Activated B cell treated with CpG ODN at 0.5 μM for 24 hours (primary cell): ENCODE data around the gene CCDC88C. TPM values are rescaled to one million over a fixed set of nuclear protein-coding genes. Genes with fewer than 3 reads are reported as not detected.

Experiments used
- ATAC-seq: fragments of 200-7000 bp; cut with Tn5 transposase; one replicate; pipeline ENCODE4 v1.10.0; 2021; ENCODE audit warnings: low read depth, mild to moderate bottlenecking, moderate library complexity
- CTCF ChIA-PET: fragments of 350-600 bp; sonication (Branson Sonifier 250); formaldehyde crosslinking; loops from one replicate; lab custom pipeline; 2021; ENCODE audit warnings: antibody characterized with exemption; lab: Charles Lee
- POLR2A ChIA-PET: fragments of 350-600 bp; sonication (Branson Sonifier 250); formaldehyde crosslinking; loops from one replicate; lab custom pipeline; 2021; ENCODE audit warnings: antibody characterized with exemption; lab: Charles Lee
- DNase-seq: peaks from one replicate; pipeline ENCODE4 v3.0.0; 2022
- H3K27ac Mint-ChIP-seq: one replicate; pipeline ENCODE4 v1.8.0; 2020; ENCODE audit warnings: mixed read lengths
- H3K27me3 Mint-ChIP-seq: one replicate; pipeline ENCODE4 v1.8.0; 2021; ENCODE audit warnings: mixed read lengths
- H3K36me3 Mint-ChIP-seq: one replicate; pipeline ENCODE4 v1.8.0; 2021; ENCODE audit warnings: low read depth, mixed read lengths
- H3K4me1 Mint-ChIP-seq: one replicate; pipeline ENCODE4 v1.8.0; 2021; ENCODE audit warnings: mixed read lengths
- H3K4me3 Mint-ChIP-seq: one replicate; pipeline ENCODE4 v1.8.0; 2020; ENCODE audit warnings: mild to moderate bottlenecking, mixed read lengths
- H3K9me3 Mint-ChIP-seq: one replicate; pipeline ENCODE4 v1.8.0; 2020; ENCODE audit warnings: mixed read lengths
- intact Hi-C: fragments of 100-400 bp; cut with micrococcal nuclease; formaldehyde crosslinking; loops from one replicate; pipeline ENCODE4 v1.15.1; 2024
- total RNA-seq: library from RNA; stranded (reverse); gene quantifications from 2 replicates; pipeline ENCODE4 v1.2.3, GENCODE V29; 2022
- TF ChIP-seq, protein P1 (sequence below): fragments of 200-600 bp; IDR thresholded peaks from one replicate; pipeline ENCODE4 v1.8.0; 2022; ENCODE audit warnings: antibody characterized with exemption, mild to moderate bottlenecking

Gene CCDC88C
- total RNA-seq, 1 donor from 2014 or later = 164 TPM

DNA sequence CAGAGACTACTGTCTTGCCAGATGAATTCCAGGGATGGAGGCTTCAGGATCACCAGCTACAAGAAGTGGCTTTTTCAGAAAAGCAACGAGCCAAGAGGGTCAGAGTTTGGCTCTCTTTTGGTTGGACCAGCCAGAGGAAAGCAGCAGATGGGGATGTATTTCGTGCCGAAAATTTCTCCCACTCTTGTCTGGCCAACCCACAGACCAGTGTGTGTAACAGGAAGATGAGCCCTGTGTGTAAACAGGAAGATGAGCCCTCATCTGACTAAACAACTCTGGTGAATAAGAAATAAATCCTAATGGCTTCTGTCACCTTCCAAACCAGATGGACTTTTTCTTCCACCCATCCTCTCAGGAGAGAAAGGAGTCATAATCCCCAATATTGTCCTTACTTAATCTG lies 186.2 kb downstream of the CCDC88C start:
- TF ChIP-seq, protein P1, sequence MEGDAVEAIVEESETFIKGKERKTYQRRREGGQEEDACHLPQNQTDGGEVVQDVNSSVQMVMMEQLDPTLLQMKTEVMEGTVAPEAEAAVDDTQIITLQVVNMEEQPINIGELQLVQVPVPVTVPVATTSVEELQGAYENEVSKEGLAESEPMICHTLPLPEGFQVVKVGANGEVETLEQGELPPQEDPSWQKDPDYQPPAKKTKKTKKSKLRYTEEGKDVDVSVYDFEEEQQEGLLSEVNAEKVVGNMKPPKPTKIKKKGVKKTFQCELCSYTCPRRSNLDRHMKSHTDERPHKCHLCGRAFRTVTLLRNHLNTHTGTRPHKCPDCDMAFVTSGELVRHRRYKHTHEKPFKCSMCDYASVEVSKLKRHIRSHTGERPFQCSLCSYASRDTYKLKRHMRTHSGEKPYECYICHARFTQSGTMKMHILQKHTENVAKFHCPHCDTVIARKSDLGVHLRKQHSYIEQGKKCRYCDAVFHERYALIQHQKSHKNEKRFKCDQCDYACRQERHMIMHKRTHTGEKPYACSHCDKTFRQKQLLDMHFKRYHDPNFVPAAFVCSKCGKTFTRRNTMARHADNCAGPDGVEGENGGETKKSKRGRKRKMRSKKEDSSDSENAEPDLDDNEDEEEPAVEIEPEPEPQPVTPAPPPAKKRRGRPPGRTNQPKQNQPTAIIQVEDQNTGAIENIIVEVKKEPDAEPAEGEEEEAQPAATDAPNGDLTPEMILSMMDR = no peak
- Mint-ChIP-seq H3K4me1 (peaks cover 61% of the 10 kb centered on the region), H3K27me3 (no peaks in the 10 kb centered on the region), H3K36me3 (no peaks in the 10 kb centered on the region), H3K27ac (no peak overlapping the region), H3K4me3 (no peak overlapping the region), H3K9me3 (peaks cover 2% of the 10 kb centered on the region)
- DNase-seq (no peak), ATAC-seq (no peak)
- CTCF ChIA-PET = no interaction called here
- POLR2A ChIA-PET = interaction anchor here (1.1 to 1.6 kb wide), 2 partner anchors 10 to 12 kb away, joined by 3 to 5 read pairs; no protein-coding TSS in a partner anchor
- intact Hi-C loops = no loop called here

DNA sequence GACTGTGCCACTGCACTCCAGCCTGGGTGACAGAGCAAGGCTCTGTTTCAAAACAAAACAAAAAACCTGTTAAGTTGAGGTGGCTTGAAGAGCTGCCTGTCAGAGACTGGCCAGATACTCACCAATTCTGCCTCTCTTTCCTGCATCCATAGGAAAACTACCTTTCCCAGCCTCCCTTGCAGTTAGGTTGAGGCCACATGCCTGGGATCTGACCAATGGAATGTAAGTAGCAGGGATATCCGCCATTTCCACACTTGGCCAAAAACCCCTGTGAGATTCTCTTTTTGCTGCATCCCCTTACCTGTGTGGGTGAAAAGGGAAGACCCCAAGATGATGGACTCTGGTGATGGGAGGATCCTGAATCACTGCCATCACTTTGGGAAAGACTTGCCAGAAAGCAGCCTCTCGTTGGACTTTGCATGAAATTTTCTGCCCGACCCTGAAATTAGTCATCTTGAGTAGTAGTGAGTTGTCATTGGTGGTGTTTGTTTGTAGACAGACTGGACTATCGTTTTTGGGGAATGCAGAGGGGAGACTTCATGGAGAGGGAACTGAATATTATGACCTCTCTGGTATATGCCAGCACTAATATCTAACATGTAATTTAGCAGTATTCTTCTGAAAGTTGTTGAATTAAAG lies 187.1 kb downstream of the CCDC88C start:
- no peak for ATAC-seq
- Mint-ChIP-seq H3K27me3 (no peaks in the 10 kb centered on the region), H3K36me3 (no peaks in the 10 kb centered on the region), H3K4me3 (peak overlapping the region; percentile 73), H3K4me1 (peaks cover 70% of the 10 kb centered on the region), H3K27ac (peak overlapping the region; percentile 89), H3K9me3 (peaks cover 2% of the 10 kb centered on the region)
- TF ChIP-seq, protein P1 = no peak
- intact Hi-C loops = no loop called here
- ChIA-PET POLR2A (interaction anchor here (1.6 to 4.7 kb wide), 3 partner anchors 9 to 22 kb away, joined by 6 to 101 read pairs (median 11); partner anchors contain the start of gene GPR68), CTCF (no interaction called here)
- no peak for DNase-seq

DNA sequence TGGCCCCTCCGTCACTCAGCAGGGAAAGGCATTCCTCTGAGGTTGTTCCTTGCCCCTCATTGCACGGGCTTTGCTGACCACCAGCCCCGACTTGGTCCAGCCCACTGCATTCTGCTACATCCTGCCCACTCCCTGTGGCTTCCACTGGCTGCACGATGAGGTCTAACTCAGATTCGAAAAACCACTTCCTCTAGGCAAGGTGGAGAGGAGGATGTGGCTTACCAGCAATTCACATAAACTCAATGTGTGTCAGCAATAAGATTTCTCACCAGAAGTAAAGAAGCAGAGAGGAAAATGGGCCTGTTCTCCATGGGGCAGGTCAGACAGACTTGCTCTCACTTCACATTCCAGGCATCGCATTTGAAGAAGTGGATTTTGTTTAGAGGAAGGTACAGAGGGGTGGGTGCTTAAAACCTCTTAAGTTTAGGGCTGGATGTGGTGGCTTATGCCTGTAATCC lies 187.8 kb downstream of the CCDC88C start:
- peaks cover 2% of the 10 kb centered on the region for H3K9me3 Mint-ChIP-seq
- DNase-seq (no peak), ATAC-seq (peak; percentile 40)
- peaks cover 71% of the 10 kb centered on the region for H3K4me1 Mint-ChIP-seq
- POLR2A ChIA-PET = interaction anchor here (1.4 to 4.7 kb wide), 5 partner anchors 9 to 34 kb away, joined by 5 to 101 read pairs (median 8); partner anchors contain the start of gene GPR68
- peaks cover 5% of the 10 kb centered on the region for H3K36me3 Mint-ChIP-seq
- H3K27me3 Mint-ChIP-seq = no peaks in the 10 kb centered on the region
- peak overlapping the region; percentile 73 for H3K4me3 Mint-ChIP-seq
- H3K27ac Mint-ChIP-seq = peak overlapping the region; percentile 89
- CTCF ChIA-PET = interaction anchor here (1.0 kb wide), 1 partner anchor 56 kb away, joined by 4 read pairs; no protein-coding TSS in a partner anchor
- TF ChIP-seq, protein P1 = no peak
- intact Hi-C loops = no loop called here

DNA sequence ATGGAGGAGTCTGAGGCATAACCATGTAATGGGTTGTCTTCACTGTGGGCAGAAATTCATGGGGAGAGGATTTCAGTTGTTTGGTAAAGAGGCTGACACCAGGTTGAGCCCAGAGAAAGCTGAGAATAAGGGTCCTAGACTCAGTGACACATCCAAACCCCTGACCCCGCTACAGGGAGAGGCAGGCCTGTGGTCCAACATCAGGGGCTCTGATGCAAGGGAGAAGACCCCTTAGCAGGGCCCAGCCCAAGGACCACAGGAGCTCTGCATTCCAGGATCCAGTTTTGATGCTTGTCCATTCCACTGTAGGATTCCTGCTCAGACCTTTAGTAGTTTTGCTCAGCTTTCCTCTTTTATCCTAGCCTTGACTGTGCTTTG lies 188.6 kb downstream of the CCDC88C start:
- no peak for DNase-seq
- ChIA-PET CTCF (interaction anchor here (0.5 to 1.1 kb wide), 4 partner anchors 21 to 56 kb away, joined by 3 to 4 read pairs (median 4); no protein-coding TSS in a partner anchor), POLR2A (interaction anchor here (0.8 to 4.7 kb wide), 6 partner anchors 10 to 35 kb away, joined by 5 to 101 read pairs (median 7); partner anchors contain the start of gene GPR68)
- Mint-ChIP-seq H3K9me3 (peaks cover 2% of the 10 kb centered on the region), H3K4me3 (peak overlapping the region; percentile 63), H3K27ac (peak overlapping the region; percentile 89), H3K4me1 (peaks cover 71% of the 10 kb centered on the region), H3K36me3 (peaks cover 13% of the 10 kb centered on the region), H3K27me3 (no peaks in the 10 kb centered on the region)
- ATAC-seq = no peak
- TF ChIP-seq, protein P1 = no peak
- intact Hi-C loops = no loop called here
